ENCODE measurements around the gene EYA4. TPM values are rescaled to one million over a fixed set of nuclear protein-coding genes. Genes with fewer than 3 reads are reported as not detected.

Gene EYA4
- total RNA-seq, 2 experiments from 2014 or later = not detected

- Histone ChIP-seq H2AFZ (ENCODE audit: low read length) (no peak overlapping the region), H3K4me1 (ENCODE audit: insufficient read depth, low read length, poor library complexity, severe bottlenecking) (no peaks in the 10 kb centered on the region), H3K79me2 (ENCODE audit: insufficient read depth, low read depth, low read length) (no peaks in the 10 kb centered on the region), H4K20me1 (ENCODE audit: insufficient read depth, low read length) (no peaks in the 10 kb centered on the region), H3K4me2 (ENCODE audit: low read length) (no peak overlapping the region), H3K36me3 (ENCODE audit: insufficient read depth, low read length) (no peaks in the 10 kb centered on the region), H3K27ac (ENCODE audit: low read depth, low read length, poor library complexity, severe bottlenecking) (no peak overlapping the region), H3K9me2 (ENCODE audit: insufficient read depth, low read length) (no peaks in the 10 kb centered on the region), H3K9me3 (ENCODE audit: low read length) (no peaks in the 10 kb centered on the region), H3K4me3 (ENCODE audit: low read depth, low read length, poor library complexity, severe bottlenecking) (no peak overlapping the region)
- ChIA-PET CTCF (ENCODE audit: unreplicated experiment) (no interaction called here), POLR2A (interaction anchor here (0.6 kb wide), 1 partner anchor 26 kb away, joined by 3 read pairs; no protein-coding TSS in a partner anchor)
- TF ChIP-seq EZH2phosphoT487 (IDR thresholded peaks at IDR 0.05; ENCODE audit: borderline replicate concordance, low read depth, low read length) = no peak
- TF ChIP-seq CTCF (conservative IDR thresholded peaks at IDR 0.05; ENCODE audit: low read length) = no peak
- BruUV-seq (replicated peaks) = no TSS peak
- no peak for DNase-seq (ENCODE audit: low spot score)
- intact Hi-C loops (cut with micrococcal nuclease; ENCODE audit: unreplicated experiment) = no loop called here
Measured at GRCh38 chr6:133428295-133428694, 187.1 kb downstream of the EYA4 start.

GRCh38 chr6:133430530-133430929, 189.4 kb downstream of the EYA4 start:
- ChIA-PET POLR2A (interaction anchor here (1.3 kb wide), 1 partner anchor 27 kb away, joined by 3 read pairs; no protein-coding TSS in a partner anchor), CTCF (ENCODE audit: unreplicated experiment) (no interaction called here)
- no peaks in the 10 kb centered on the region for H3K9me3 ChIP-seq (ENCODE audit: low read length)
- H3K4me2 ChIP-seq (ENCODE audit: low read length) = no peak overlapping the region
- intact Hi-C loops (cut with micrococcal nuclease; ENCODE audit: unreplicated experiment) = no loop called here
- no peak for DNase-seq (ENCODE audit: low spot score)
- no peaks in the 10 kb centered on the region for H3K79me2 ChIP-seq (ENCODE audit: insufficient read depth, low read depth, low read length)
- H3K9me2 ChIP-seq (ENCODE audit: insufficient read depth, low read length) = no peaks in the 10 kb centered on the region
- TF ChIP-seq EZH2phosphoT487 (IDR thresholded peaks at IDR 0.05; ENCODE audit: borderline replicate concordance, low read depth, low read length) (no peak), CTCF (conservative IDR thresholded peaks at IDR 0.05; ENCODE audit: low read length) (no peak)
- no peak overlapping the region for H2AFZ ChIP-seq (ENCODE audit: low read length)
- H3K4me1 ChIP-seq (ENCODE audit: insufficient read depth, low read length, poor library complexity, severe bottlenecking) = no peaks in the 10 kb centered on the region
- no TSS peak for BruUV-seq (replicated peaks)
- H3K4me3 ChIP-seq (ENCODE audit: low read depth, low read length, poor library complexity, severe bottlenecking) = no peak overlapping the region
- no peaks in the 10 kb centered on the region for H4K20me1 ChIP-seq (ENCODE audit: insufficient read depth, low read length)
- no peaks in the 10 kb centered on the region for H3K36me3 ChIP-seq (ENCODE audit: insufficient read depth, low read length)
- no peak overlapping the region for H3K27ac ChIP-seq (ENCODE audit: low read depth, low read length, poor library complexity, severe bottlenecking)

DNA sequence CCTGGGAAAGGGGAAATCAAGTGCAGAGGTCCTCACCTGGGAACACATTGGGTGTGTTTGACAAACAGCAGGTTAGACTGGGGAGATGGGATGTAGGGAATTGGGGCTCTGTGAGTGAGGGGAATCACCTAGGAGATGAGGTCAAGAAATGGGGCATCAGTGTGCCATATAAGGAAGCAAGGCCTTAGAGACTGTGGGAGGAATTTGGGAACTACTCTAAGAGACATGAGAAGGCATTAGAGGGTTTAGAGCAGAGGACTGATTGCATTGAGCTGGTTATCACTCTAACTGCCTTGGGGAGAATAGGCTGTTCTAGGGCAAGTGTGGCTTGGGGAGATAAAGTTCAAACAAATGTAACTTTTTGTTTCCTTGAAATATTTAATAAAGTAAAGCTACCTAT, 189.9 kb downstream of the EYA4 start:
- POLR2A ChIA-PET = interaction anchor here (0.9 to 1.3 kb wide), 2 partner anchors 19 to 26 kb away, joined by 3 read pairs; no protein-coding TSS in a partner anchor
- DNase-seq (ENCODE audit: low spot score) = no peak
- no peak overlapping the region for H3K27ac ChIP-seq (ENCODE audit: low read depth, low read length, poor library complexity, severe bottlenecking)
- no peaks in the 10 kb centered on the region for H4K20me1 ChIP-seq (ENCODE audit: insufficient read depth, low read length)
- no peaks in the 10 kb centered on the region for H3K4me1 ChIP-seq (ENCODE audit: insufficient read depth, low read length, poor library complexity, severe bottlenecking)
- intact Hi-C loops (cut with micrococcal nuclease; ENCODE audit: unreplicated experiment) = no loop called here
- BruUV-seq (replicated peaks) = no TSS peak
- H3K4me3 ChIP-seq (ENCODE audit: low read depth, low read length, poor library complexity, severe bottlenecking) = no peak overlapping the region
- no peaks in the 10 kb centered on the region for H3K9me2 ChIP-seq (ENCODE audit: insufficient read depth, low read length)
- no peak overlapping the region for H2AFZ ChIP-seq (ENCODE audit: low read length)
- H3K4me2 ChIP-seq (ENCODE audit: low read length) = no peak overlapping the region
- CTCF ChIA-PET (ENCODE audit: unreplicated experiment) = no interaction called here
- H3K9me3 ChIP-seq (ENCODE audit: low read length) = no peaks in the 10 kb centered on the region
- H3K36me3 ChIP-seq (ENCODE audit: insufficient read depth, low read length) = no peaks in the 10 kb centered on the region
- H3K79me2 ChIP-seq (ENCODE audit: insufficient read depth, low read depth, low read length) = no peaks in the 10 kb centered on the region
- TF ChIP-seq EZH2phosphoT487 (IDR thresholded peaks at IDR 0.05; ENCODE audit: borderline replicate concordance, low read depth, low read length) (no peak), CTCF (conservative IDR thresholded peaks at IDR 0.05; ENCODE audit: low read length) (no peak)

Data from OCI-LY7 (cell line).